Measurements from ENCODE around the gene KCND3. TPM values are rescaled to one million over a fixed set of nuclear protein-coding genes. Genes with fewer than 3 reads are reported as not detected.
A peak's percentile ranks its signal among the peaks of the same experiment; 100 is the strongest.
"Not testable (repeated sequence)": the region's sequence is repeated elsewhere in the genome, so short reads cannot be mapped to it uniquely, and the experiment has no call there.

The KCND3 gene
- total RNA-seq, 2 donors from 2014 or later: not detected

DNA sequence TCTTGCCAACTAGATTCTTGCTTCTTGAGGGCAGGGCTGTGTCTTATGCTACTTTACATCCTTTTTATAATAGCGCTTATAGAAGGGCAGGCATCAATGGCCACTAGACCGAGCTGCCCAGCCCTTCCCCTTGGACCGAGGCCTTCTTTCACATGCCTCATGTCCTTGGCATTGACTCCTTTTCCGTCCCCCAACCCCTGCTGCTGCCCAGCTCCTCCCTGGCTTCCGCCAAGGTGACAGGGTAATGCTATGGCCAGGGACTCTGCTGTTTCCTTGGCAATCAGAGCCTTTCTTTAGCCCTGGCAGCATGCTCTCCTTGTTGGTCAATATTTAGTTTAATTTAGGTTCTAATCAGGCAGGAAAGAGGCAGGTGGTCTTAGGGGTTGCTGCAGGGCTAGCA, 185.5 kb downstream of the KCND3 start:
- no peak for DNase-seq (ENCODE audit: low spot score in 2 of 2)
- Mint-ChIP-seq H3K27ac (no peak overlapping the region), H3K9me3 (peaks cover 0 to 4% of the 10 kb centered on the region in 2 donors), H3K36me3 (no peaks in the 10 kb centered on the region)
- ATAC-seq: no peak

DNA sequence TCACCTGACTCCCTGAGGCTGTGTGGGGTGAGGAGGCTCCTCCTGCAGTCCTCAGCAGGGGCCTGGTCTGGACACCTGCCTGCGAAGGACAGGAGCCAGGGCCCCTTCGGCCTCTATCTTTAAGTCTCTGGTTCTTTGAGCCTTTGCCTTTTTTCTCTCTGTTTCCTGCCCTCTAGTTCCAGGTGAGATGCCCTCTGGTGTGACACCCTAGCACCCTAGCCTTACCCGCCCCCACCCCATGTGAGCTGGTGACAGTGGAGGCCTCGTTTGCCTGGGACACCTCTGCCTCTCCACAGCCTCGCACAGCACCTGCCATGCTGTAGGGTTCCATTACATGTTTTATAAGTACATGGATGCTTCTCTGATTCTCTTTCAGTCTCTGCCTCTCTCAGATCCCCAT, 186.5 kb downstream of the KCND3 start:
- no peak overlapping the region for H3K27ac Mint-ChIP-seq
- H3K9me3 Mint-ChIP-seq: peaks cover 0 to 4% of the 10 kb centered on the region in 2 donors
- no peak for ATAC-seq
- H3K36me3 Mint-ChIP-seq: no peaks in the 10 kb centered on the region
- DNase-seq (ENCODE audit: low spot score in 2 of 2): no peak

DNA sequence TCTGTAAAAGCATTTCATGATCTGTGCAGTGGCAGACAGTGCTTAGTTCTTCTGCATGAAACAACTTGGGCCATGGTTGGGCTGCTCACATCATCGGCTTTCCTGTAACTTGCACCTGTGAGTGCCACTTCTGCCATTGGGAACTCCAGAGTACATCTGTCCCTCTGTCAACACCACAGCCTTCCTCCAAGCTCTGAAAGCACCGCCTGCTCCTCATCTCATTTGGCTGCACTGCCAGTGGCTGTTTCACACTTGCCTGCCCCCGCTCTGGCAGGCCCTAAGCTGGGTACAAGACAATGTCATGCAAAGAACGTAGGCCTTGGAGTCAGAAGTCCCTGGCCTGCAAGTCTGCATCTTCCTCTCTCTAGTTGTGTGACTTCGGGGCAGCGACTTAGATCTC, 187.4 kb downstream of the KCND3 start:
- Mint-ChIP-seq H3K9me3 (peaks cover 0 to 4% of the 10 kb centered on the region in 2 donors), H3K36me3 (no peaks in the 10 kb centered on the region), H3K27ac (no peak overlapping the region)
- DNase-seq (ENCODE audit: low spot score in 2 of 2) (no peak), ATAC-seq (no peak)

DNA sequence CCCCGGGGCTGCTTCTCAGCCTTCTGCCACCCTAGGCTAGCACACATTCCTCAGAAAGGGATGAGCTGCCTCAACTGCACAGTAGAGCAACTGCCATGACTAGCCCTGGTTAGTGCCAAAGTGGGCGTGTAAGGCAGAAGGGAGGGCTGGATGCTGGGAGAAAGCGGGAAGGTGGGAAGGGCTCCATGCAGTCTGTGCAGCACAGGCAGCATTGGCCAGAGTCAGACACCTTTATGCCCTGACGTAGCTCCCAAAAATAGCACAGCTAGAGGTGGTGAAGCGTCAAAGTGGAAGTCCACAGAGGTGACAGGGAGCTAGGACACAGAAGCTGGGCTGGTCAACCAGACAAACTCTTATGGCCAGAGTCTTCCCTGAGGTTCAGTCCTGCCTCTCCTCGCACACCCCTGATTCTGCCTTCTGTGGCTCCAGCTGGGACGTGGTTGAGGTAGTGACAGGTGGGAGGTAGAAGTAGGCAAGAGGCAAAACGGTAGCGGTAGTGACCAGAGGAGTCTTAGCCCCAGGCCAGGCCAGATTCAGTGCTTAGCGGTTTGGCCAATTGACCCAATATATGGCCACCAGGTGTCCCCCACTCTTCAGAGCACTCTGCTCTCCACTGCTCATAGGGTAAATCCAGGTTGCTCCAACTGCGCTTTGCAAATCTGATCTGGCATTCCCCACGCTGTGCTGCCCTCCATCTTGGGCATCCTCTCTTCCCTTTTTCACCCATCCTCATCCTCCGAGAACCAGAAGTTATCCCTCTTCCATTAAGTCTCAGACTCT, 188.2 kb downstream of the KCND3 start:
- Mint-ChIP-seq H3K27ac (no peak overlapping the region), H3K36me3 (no peaks in the 10 kb centered on the region), H3K9me3 (peaks cover 0 to 4% of the 10 kb centered on the region in 2 donors)
- DNase-seq (ENCODE audit: low spot score in 2 of 2) (no peak), ATAC-seq (no peak)

DNA sequence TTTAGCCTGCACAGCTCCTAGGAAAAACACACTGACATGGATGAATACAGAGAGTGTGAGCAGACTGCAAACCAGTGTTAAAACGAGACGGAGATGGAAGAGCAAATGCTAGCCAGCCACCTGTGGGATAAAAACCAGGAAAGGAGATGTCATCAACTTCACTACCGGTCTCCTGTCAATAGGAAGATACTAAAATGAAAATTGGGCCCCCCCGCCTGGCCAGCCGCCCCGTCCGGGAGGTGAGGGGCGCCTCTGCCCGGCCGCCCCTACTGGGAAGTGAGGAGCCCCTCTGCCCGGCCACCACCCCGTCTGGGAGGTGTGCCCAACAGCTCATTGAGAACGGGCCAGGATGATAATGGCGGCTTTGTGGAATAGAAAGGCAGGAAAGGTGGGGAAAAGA, 189.7 kb downstream of the KCND3 start:
- not testable (repeated sequence) for H3K27ac Mint-ChIP-seq; H3K9me3 Mint-ChIP-seq; H3K36me3 Mint-ChIP-seq; DNase-seq (ENCODE audit: low spot score in 2 of 2); ATAC-seq

DNA sequence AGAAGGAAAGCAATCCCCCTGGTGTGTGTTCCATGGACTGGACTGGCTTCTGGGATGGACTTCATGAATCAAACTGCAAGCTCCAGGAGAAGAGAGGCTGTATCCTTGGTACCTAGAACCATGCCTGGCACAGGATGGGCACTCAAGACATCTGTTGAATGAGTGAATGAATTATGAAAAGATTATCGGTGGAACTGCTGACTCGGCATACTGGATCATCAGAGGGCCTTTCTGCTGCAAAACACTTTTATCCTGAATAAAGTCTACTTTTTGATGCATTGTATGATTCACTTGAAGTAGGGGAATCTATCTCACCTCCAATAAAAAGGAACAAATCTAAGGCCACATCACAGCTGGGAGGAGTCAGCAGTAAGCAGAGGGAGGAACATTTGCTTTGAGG, 190.9 kb downstream of the KCND3 start:
- H3K36me3 Mint-ChIP-seq: no peaks in the 10 kb centered on the region
- no peak for ATAC-seq

DNA sequence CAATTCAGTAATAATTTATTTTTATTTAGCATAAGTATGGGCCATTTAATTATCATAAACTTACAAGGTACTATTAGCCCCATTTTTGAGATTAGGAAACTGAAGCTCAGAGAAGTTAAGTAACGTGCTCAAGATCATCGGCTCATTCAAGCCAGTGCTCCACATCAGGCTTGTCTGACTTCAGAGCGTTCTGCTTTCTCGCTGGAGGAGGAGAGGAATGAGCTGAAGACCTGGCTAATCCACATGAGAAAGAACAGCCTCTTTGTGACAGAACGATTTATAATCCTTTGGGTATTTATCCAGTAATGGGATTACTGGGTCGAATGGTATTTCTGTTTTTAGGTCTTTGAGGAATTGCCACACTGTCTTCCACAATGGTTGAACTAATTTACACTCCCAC, 194.1 kb downstream of the KCND3 start:
- DNase-seq (ENCODE audit: low spot score in 2 of 2) (no peak), ATAC-seq (no peak)
- Mint-ChIP-seq H3K27ac (no peak overlapping the region), H3K36me3 (no peaks in the 10 kb centered on the region), H3K9me3 (peaks cover 0 to 4% of the 10 kb centered on the region in 2 donors)

More for the DNA sequence above, 190.9 kb downstream of the KCND3 start:
- peaks cover 0 to 4% of the 10 kb centered on the region in 2 donors for H3K9me3 Mint-ChIP-seq
- H3K27ac Mint-ChIP-seq: no peak overlapping the region
- no peak for DNase-seq (ENCODE audit: low spot score in 2 of 2)

DNA sequence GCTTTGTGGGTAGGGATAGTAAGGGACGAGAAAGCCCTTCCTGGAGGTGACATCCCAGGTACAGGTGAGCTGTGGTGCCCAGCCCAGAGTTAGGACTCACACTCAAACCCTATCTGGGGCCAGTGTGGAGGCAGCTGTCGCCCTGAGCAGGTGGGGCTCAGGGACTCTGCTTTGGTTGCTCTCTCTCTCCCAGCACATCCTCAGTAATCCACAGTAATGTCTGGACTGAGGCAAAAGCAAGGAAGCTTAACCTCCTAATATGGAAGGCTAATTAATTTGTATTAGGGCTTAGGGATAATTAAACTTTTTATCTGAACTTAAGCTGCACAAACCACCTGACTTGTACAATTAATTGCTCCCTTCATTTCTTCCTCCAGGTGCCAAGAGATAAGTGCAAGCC, 195.5 kb downstream of the KCND3 start:
- DNase-seq (ENCODE audit: low spot score in 2 of 2) (no peak), ATAC-seq (no peak)
- H3K27ac Mint-ChIP-seq: no peak overlapping the region
- no peaks in the 10 kb centered on the region for H3K9me3 Mint-ChIP-seq
- H3K36me3 Mint-ChIP-seq: no peaks in the 10 kb centered on the region

DNA sequence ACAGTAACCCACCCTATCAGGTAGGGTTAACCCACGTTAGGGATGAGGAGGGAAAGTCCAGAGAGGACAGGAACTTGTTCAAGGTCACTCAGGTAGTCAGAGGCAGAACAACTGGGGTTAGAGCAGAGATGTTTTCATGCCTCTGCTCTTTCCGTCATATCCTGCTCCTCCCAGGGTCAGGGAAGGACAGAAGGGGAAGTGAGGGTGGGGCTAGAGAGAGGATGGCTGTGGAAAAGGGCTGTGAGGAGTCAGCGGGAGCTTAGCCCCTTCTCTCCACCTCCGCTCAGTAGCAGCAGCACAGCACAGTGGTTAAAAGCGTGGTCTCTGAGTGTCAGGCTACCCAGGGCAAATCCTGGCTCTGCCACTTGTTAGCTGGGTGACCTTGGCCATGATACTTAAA, 197.2 kb downstream of the KCND3 start:
- DNase-seq (ENCODE audit: low spot score in 2 of 2) (no peak), ATAC-seq (no peak)
- Mint-ChIP-seq H3K9me3 (no peaks in the 10 kb centered on the region), H3K36me3 (no peaks in the 10 kb centered on the region), H3K27ac (peak overlapping the region in 1 of 2 donors; percentile 7)

DNA sequence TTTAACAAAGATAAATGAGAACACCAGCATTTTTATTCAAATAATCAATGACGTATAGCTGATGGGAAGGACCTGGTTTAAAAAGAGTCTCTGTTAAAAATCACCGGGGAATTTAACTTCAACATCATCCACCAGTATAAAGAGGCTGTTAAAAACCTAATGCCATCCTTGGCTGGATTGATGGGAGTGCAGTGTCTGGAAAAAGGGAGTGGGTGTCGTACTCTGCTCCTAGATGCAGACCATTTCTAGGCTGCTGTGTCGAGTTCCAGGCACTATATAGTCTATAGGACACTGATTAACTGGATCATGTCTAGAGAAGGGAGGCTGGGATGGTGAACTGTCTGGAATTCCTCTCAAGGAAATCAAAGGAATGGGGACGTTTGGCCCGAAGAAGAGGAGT, 197.7 kb downstream of the KCND3 start:
- peak overlapping the region; percentile 7 to 38 for H3K27ac Mint-ChIP-seq

DNA sequence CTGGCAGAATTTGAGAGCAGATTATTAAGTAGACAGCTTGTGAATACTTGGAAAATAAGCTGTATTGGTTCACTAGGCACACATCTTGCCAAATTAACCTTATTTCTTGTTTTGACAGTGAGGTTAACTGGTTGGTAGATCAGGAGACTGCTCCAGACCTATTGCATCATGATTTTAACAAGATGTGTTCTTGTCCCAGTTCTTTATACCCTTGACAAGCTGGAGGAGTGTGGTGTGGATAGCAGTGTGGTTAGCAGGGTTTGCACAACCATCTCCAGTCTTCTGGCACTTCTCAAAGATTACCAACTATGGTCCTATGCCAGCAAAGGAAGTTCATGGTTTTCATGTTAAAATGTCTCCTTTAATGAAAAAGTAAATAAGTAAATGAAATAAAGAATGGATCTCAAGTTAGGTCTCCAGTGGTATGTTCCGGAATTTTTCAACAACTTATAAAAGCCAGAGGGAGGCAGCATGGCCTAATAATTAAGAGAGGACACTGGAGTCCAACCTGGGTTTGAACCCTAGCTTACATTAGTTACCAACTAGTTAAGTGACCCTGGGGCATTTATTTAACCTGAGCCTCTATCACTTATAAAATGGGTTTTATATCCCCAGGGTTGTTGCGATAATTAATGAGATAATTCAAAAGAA, 199.7 kb downstream of the KCND3 start:
- no peak overlapping the region for H3K27ac Mint-ChIP-seq
- no peak for ATAC-seq

More for the DNA sequence above, 197.7 kb downstream of the KCND3 start:
- ATAC-seq: no peak
- Mint-ChIP-seq H3K9me3 (no peaks in the 10 kb centered on the region), H3K36me3 (no peaks in the 10 kb centered on the region)
- no peak for DNase-seq (ENCODE audit: low spot score in 2 of 2)

DNA sequence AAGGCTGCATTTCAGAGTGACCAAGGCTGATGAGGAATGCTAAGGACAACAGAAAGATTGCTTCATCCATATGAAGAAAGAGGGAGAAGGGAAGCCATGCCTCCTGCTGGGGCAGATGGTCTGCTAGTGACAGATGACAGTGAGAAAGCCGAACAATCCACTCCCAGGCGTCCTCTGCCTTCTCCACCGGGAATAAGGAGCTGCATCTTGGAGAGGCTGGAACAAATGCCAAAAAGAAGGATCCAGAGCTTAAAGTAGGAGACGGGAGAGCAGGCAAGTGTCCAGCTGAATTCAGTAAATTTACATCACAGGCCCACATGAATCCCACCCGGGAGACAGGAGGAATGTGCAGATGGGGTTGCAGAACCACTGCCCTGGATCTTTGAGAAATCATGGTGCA, 200.3 kb downstream of the KCND3 start:
- H3K36me3 Mint-ChIP-seq: no peaks in the 10 kb centered on the region
- DNase-seq (ENCODE audit: low spot score in 2 of 2): no peak
- ATAC-seq: no peak
- H3K27ac Mint-ChIP-seq: no peak overlapping the region
- no peaks in the 10 kb centered on the region for H3K9me3 Mint-ChIP-seq

More for the DNA sequence above, 199.7 kb downstream of the KCND3 start:
- no peak for DNase-seq (ENCODE audit: low spot score in 2 of 2)
- no peaks in the 10 kb centered on the region for H3K36me3 Mint-ChIP-seq
- no peaks in the 10 kb centered on the region for H3K9me3 Mint-ChIP-seq

DNA sequence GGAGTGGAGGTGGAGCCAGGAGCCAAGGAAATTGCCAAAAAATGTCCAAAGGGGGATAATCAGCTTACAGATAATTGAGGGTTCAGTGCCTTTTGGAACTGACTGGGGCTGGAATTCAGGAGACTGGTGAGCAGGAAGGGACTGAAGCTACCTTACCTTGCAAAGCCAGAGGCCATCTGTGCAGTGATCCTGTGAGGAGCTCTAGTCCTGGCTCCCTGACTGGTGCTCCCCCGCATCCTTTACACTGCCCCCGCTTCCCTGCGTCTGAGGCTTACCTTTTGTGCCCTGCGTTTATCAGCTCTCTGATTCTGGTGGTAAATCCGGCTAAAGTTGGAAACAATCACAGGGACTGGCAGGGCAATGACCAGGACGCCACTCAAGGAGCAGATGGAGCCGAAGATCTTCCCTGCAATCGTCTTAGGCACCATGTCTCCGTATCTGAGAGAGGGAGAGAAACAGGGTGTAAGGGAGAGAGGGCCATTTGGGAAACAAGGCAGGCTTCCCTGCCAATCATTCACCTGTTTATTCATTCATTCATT, 202.7 kb downstream of the KCND3 start:
- H3K9me3 Mint-ChIP-seq: no peaks in the 10 kb centered on the region
- ATAC-seq: no peak
- DNase-seq (ENCODE audit: low spot score in 2 of 2): no peak
- H3K27ac Mint-ChIP-seq: no peak overlapping the region
- no peaks in the 10 kb centered on the region for H3K36me3 Mint-ChIP-seq

DNA sequence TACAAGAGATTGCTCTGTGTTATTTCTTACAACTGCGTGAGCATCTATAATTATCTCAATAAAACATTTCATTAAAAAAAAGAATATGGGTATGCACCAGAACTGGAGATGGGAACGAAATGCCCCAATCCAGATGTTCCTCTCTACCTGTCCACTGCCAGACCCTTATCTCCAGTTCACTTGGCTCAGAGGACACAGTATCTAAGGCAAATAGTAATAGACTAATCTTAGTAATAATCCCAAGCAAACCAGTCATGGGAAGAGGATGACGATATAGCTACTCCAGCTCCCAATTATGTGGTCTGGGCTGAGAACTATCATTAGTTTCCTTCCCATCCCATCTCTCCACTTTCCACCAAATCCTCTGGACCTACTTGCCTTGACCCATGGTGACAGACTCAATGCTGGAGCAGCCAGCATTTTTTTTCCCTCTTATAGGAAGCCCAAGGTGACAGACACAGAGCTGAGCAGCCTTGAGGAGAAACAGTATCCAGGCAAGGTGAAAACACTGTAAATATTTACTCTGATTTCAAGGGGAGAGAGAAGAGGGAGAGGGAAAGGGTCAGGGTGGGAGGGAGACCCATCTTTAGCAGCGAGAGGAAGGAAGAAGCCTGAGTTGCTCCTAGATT, 205.1 kb downstream of the KCND3 start:
- Mint-ChIP-seq H3K9me3 (no peaks in the 10 kb centered on the region), H3K27ac (no peak overlapping the region), H3K36me3 (no peaks in the 10 kb centered on the region)
- no peak for ATAC-seq
- no peak for DNase-seq (ENCODE audit: low spot score in 2 of 2)

DNA sequence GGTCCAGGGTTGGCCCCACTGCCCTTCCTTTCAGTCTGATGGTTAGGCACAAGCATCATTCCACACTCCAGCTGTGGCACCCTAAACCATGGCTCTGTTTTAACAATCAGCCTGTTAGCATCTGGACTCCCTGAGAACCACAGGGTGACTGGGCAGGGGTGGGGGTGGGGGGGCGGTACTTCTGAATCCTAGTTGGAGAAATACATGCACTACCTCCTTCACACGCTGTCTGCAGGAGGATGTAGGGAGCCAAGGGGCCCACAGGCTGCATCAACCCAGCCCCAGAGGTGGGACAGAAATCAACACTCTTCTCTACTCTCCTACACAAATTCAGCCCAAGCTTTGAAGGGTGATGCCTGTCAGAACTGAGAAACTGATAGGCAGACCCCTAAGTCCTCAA, 209.9 kb downstream of the KCND3 start:
- no peak for ATAC-seq
- no peak for DNase-seq (ENCODE audit: low spot score in 2 of 2)
- H3K9me3 Mint-ChIP-seq: no peaks in the 10 kb centered on the region
- no peaks in the 10 kb centered on the region for H3K36me3 Mint-ChIP-seq
- H3K27ac Mint-ChIP-seq: no peak overlapping the region

DNA sequence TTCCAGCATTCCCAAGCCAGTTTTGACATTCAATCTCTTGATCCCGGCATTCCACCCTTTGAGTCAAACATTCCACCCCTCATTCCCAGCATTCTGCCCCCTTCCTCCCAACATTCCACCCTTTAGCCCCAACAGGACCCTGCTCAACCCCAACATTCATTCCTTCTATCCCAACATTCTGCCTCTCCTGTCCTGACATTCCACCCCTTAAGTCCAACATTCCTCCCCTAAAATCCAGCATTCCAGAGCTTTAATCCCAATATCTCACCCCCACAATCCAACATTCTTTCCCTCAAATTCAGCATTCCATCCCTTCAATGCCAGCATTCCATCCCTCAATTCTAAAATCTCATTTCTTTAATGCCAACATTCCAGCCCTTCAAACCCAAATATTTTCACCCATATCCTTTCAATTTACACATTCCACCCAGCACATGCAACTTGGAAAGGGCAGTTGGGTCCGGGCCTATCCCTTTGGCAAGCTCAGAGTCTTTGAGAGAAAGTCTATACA, 210.9 kb downstream of the KCND3 start:
- Mint-ChIP-seq H3K27ac (no peak overlapping the region), H3K36me3 (no peaks in the 10 kb centered on the region), H3K9me3 (no peaks in the 10 kb centered on the region)
- no peak for ATAC-seq
- DNase-seq (ENCODE audit: low spot score in 2 of 2): no peak

DNA sequence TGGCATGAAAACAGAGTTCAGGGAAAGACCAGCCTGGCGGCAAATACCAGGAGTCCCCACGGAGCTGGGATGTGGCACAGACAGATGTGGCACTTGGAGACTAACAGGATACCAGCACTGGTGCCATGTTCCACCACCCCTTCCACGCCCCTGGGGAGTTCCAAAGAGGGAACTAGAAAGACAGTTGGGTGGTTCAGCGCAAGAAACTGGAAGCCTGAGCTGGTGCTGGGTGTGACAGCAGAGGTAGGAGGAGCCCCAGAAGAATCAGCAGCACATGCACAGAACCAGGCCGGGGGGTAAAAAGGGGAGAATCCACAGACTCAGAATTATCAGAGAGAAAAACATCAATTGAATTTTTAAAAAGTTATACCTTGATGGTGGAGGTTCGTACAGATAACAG, 211.4 kb downstream of the KCND3 start:
- no peaks in the 10 kb centered on the region for H3K36me3 Mint-ChIP-seq
- no peaks in the 10 kb centered on the region for H3K9me3 Mint-ChIP-seq
- DNase-seq (ENCODE audit: low spot score in 2 of 2) (no peak), ATAC-seq (no peak)
- no peak overlapping the region for H3K27ac Mint-ChIP-seq

Data from activated naive CD4-positive, alpha-beta T cell treated with anti-CD3 and anti-CD28 coated beads, Interleukin-2, amount 50 U/mL, for 72 hours (primary cell).